Activated CD8-positive, alpha-beta T cell treated with anti-CD3 and anti-CD28 coated beads for 36 hours (primary cell): ENCODE measurements around the gene FAM111A. TPM values are rescaled to one million over a fixed set of nuclear protein-coding genes. Genes with fewer than 3 reads are reported as not detected.

ENCODE experiments used
- ATAC-seq: fragments of 200-7000 bp; cut with Tn5 transposase; one replicate; pipeline ENCODE4 v1.10.0; 2021; ENCODE audit warnings: mild to moderate bottlenecking, moderate library complexity
- CTCF ChIA-PET: fragments of 350-600 bp; sonication (Branson Sonifier 250); formaldehyde crosslinking; loops from one replicate; lab custom pipeline; 2021; ENCODE audit warnings: antibody characterized with exemption; lab: Charles Lee
- POLR2A ChIA-PET: fragments of 350-600 bp; sonication (Branson Sonifier 250); formaldehyde crosslinking; loops from one replicate; lab custom pipeline; 2021; ENCODE audit warnings: antibody characterized with exemption; lab: Charles Lee
- DNase-seq: peaks from one replicate; pipeline ENCODE4 v3.0.0-alpha.2; 2020
- H3K27ac Mint-ChIP-seq: one replicate; pipeline ENCODE4 v1.8.0; 2021; ENCODE audit warnings: mild to moderate bottlenecking, mixed read lengths
- H3K27me3 Mint-ChIP-seq: one replicate; pipeline ENCODE4 v1.8.0; 2021; ENCODE audit warnings: mixed read lengths
- H3K36me3 Mint-ChIP-seq: one replicate; pipeline ENCODE4 v1.8.0; 2021; ENCODE audit warnings: low read depth, mixed read lengths
- H3K4me1 Mint-ChIP-seq: one replicate; pipeline ENCODE4 v1.8.0; 2021; ENCODE audit warnings: low read depth, mixed read lengths
- H3K4me3 Mint-ChIP-seq: one replicate; pipeline ENCODE4 v1.8.0; 2021; ENCODE audit warnings: mild to moderate bottlenecking, moderate library complexity, mixed read lengths
- H3K9me3 Mint-ChIP-seq: one replicate; pipeline ENCODE4 v1.8.0; 2021; ENCODE audit warnings: mixed read lengths
- intact Hi-C: fragments of 100-400 bp; cut with micrococcal nuclease; formaldehyde crosslinking; loops from one replicate; pipeline ENCODE4 v1.10.0; 2022
- total RNA-seq, 2 experiments: library from RNA; stranded (reverse); gene quantifications; one replicate each; pipeline ENCODE4 v1.2.3, GENCODE V29; 2021
- TF ChIP-seq, protein P1 (sequence below): fragments of 200-600 bp; IDR thresholded peaks from one replicate; pipeline ENCODE4 v1.8.0; 2022; ENCODE audit warnings: antibody characterized with exemption, mild to moderate bottlenecking

FAM111A gene
- total RNA-seq, 2 experiments from 2014 or later = 71.8 to 74.5 TPM

DNA sequence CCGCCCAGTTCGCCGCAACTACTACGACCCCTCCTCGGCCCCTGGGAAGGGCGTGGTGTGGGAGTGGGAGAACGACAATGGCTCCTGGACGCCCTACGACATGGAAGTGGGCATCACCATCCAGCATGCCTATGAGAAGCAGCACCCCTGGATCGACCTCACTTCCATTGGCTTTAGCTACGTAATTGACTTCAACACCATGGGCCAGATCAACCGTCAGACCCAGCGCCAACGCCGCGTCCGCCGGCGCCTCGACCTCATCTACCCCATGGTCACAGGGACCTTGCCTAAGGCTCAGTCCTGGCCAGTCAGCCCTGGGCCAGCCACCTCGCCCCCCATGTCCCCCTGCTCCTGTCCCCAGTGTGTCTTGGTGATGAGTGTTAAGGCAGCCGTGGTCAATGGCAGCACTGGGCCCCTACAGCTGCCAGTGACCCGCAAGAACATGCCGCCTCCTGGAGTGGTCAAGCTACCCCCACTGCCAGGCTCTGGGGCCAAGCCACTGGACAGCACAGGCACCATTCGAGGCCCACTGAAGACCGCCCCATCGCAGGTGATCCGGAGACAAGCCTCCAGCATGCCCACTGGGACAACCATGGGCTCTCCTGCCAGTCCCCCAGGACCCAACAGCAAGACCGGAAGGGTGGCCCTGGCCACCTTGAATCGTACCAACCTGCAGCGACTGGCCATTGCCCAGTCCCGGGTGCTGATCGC, 39.2 kb downstream of the FAM111A start:
- TF ChIP-seq, protein P1, sequence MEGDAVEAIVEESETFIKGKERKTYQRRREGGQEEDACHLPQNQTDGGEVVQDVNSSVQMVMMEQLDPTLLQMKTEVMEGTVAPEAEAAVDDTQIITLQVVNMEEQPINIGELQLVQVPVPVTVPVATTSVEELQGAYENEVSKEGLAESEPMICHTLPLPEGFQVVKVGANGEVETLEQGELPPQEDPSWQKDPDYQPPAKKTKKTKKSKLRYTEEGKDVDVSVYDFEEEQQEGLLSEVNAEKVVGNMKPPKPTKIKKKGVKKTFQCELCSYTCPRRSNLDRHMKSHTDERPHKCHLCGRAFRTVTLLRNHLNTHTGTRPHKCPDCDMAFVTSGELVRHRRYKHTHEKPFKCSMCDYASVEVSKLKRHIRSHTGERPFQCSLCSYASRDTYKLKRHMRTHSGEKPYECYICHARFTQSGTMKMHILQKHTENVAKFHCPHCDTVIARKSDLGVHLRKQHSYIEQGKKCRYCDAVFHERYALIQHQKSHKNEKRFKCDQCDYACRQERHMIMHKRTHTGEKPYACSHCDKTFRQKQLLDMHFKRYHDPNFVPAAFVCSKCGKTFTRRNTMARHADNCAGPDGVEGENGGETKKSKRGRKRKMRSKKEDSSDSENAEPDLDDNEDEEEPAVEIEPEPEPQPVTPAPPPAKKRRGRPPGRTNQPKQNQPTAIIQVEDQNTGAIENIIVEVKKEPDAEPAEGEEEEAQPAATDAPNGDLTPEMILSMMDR = no peak
- ChIA-PET POLR2A (interaction anchor here (0.6 to 0.8 kb wide), 2 partner anchors 10 to 334 kb away, joined by 3 read pairs; partner anchors contain the start of gene DTX4), CTCF (interaction anchor here (0.6 to 11.5 kb wide), 7 partner anchors 8 to 84 kb away, joined by 3 to 180 read pairs (median 4); partner anchors contain the start of gene DTX4)
- no peak for DNase-seq
- no peaks in the 10 kb centered on the region for H3K4me1 Mint-ChIP-seq
- H3K4me3 Mint-ChIP-seq = no peak overlapping the region
- peaks cover 5% of the 10 kb centered on the region for H3K9me3 Mint-ChIP-seq
- ATAC-seq = no peak
- H3K27ac Mint-ChIP-seq = no peak overlapping the region
- no peaks in the 10 kb centered on the region for H3K36me3 Mint-ChIP-seq
- no peaks in the 10 kb centered on the region for H3K27me3 Mint-ChIP-seq
- intact Hi-C loops = no loop called here

DNA sequence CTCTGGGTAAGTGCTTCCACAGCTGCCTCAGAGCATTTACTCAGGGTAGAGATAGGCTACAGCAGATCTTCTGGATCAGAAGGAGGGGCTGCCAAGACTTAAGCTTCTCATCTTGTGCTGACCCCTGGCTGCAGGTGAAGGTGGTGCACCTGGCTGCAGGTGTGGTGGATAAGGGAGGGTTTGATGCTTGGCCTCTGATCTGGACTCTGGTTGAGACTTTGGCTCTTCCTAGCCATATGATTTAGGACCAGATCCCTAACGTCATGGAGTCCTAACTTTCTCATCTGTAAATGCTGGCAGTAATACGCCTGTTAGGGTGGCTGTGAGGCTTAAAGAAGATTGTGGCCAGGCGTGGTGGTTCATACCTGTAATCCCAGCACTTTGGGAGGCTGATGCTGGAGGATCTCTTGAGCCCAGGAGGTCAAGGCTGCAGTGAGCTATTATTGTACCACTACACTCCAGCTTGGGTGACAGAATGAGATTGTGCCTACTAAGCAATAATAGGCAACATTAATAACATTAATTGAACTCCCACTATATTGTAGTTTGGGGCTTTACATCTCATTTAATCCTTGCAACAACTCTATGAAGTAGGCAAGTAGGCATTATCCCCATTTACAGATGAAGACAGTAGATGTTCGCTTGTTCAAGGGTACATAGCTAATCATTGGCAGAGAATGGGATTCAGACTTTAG, 39.9 kb downstream of the FAM111A start:
- Mint-ChIP-seq H3K27ac (no peak overlapping the region), H3K36me3 (no peaks in the 10 kb centered on the region), H3K4me1 (no peaks in the 10 kb centered on the region), H3K4me3 (no peak overlapping the region), H3K9me3 (peaks cover 5% of the 10 kb centered on the region), H3K27me3 (peaks cover 2% of the 10 kb centered on the region)
- CTCF ChIA-PET = interaction anchor here (0.6 to 11.5 kb wide), 6 partner anchors 9 to 85 kb away, joined by 3 to 180 read pairs (median 4); partner anchors contain the start of gene DTX4
- TF ChIP-seq, protein P1 = peak; percentile 30
- ATAC-seq = no peak
- intact Hi-C loops = no loop called here
- POLR2A ChIA-PET = interaction anchor here (0.8 kb wide), 1 partner anchor 11 kb away, joined by 3 read pairs; the partner anchor contains the start of gene DTX4
- peak; percentile 45 for DNase-seq

DNA sequence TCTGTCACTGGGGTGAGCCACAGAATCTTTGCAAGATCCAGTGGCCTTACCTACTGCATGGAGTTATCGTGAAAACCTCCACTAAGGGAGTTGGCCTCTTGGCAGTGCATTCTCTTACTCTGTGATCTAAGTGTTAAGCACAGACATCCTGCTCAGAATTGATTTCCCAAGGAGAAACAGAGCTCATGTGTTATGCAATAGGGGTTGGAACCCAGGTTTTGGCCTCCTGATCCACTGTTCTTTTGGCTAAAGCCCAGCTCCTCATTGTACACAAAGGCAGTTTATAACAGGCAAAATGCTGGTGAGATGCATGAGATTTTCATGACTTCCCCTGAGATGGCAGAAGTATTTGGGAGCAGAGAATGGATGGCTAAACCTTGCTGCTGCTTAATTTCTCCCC, 41.1 kb downstream of the FAM111A start:
- DNase-seq (no peak), ATAC-seq (no peak)
- ChIA-PET CTCF (interaction anchor here (0.7 to 11.5 kb wide), 3 partner anchors 10 to 25 kb away, joined by 3 to 180 read pairs (median 8); partner anchors contain the start of gene DTX4), POLR2A (no interaction called here)
- intact Hi-C loops = no loop called here
- H3K4me3 Mint-ChIP-seq = no peak overlapping the region
- H3K27me3 Mint-ChIP-seq = peaks cover 2% of the 10 kb centered on the region
- no peaks in the 10 kb centered on the region for H3K4me1 Mint-ChIP-seq
- H3K27ac Mint-ChIP-seq = no peak overlapping the region
- TF ChIP-seq, protein P1 = no peak
- peaks cover 5% of the 10 kb centered on the region for H3K9me3 Mint-ChIP-seq
- H3K36me3 Mint-ChIP-seq = no peaks in the 10 kb centered on the region

DNA sequence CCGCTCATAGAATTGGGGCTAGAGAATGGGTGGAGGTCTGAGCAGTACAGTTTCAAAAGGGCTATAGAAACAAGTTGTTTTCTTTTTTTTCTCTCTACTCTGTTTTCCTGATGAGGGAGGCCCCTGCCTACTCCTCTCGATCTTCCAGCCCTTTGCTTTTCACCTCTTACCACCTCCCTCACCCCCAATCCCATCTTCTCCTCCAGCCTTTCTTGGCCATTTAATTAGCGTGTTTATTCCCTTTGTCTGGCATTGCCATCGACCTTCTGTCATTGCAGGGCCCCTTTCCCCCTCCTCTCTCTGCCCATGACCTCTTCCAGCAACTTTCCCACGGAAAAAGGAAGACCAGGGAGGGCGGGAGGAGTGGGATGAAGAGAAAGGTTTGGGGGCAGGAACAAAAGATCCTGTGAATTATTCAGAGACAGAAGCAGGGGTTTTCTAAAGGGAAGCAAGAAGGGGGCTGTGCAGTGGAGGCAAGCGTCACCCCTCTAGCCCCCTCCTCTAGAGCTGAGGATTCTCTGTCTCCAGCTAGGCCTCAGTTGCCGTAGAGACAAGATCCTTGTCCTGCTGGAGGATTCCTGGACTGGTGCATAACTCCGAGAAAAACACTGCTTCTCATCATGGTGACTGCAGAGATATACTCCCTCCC, 42.2 kb downstream of the FAM111A start:
- ATAC-seq (no peak), DNase-seq (no peak)
- no peaks in the 10 kb centered on the region for H3K9me3 Mint-ChIP-seq
- no peak overlapping the region for H3K4me3 Mint-ChIP-seq
- POLR2A ChIA-PET = interaction anchor here (1.6 kb wide), 1 partner anchor 10 kb away, joined by 3 read pairs; no protein-coding TSS in a partner anchor
- TF ChIP-seq, protein P1 = no peak
- no peaks in the 10 kb centered on the region for H3K4me1 Mint-ChIP-seq
- peaks cover 2% of the 10 kb centered on the region for H3K27me3 Mint-ChIP-seq
- no peaks in the 10 kb centered on the region for H3K36me3 Mint-ChIP-seq
- intact Hi-C loops = no loop called here
- H3K27ac Mint-ChIP-seq = no peak overlapping the region
- CTCF ChIA-PET = interaction anchor here (1.2 to 11.5 kb wide), 9 partner anchors 10 to 148 kb away, joined by 3 to 180 read pairs (median 10); partner anchors contain the start of gene DTX4
